Hematopoietic multipotent progenitor cell treated with erythropoietin and hydrocortisone succinate and interleukin-3 and kit ligand, for 6 days (in vitro differentiated cells): ENCODE results near the gene PYGO2.

Experiments used
- DNase-seq: peaks from one replicate; pipeline ENCODE4 v3.0.0-alpha.2; 2015

Gene PYGO2

GRCh38 chr1:154959426-154959780 lies 2.2 kb downstream of the PYGO2 start:
- DNase-seq: no peak

DNA sequence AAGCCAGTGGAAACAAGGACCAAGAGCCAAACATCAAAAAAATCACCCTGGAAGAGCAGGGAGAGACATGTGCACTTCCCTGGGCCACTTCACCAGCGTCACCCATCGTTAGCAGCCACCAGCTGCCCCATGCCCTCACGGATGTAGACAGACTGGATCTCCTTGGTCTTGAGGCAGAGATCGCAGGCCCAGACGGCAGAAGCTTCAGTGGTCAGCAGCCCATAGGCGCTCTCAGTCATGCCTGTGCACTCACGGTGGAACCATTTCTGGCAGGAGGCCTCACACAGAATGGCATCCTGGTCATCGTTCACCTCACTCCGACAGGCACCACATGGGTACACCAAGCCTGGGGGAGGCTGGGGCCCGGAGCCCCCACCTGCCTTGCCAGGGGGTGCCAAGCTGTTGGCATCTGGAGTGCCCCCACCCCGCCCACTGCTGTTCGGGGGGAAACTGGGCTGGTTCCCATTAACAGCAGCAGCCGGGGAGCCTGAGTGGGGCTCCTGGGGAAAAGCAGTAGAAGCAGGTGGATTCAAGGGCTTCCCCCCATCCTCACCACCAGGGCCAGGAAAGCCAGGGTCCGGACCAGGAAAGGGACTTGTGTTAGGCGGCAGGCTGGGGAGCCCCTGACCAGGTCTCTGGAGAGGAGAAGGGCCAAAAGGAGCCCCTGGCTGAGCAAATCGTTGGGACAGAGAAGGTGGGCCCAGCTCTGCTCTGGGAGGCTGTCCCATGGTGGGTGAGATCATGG lies 2.7 kb downstream of the PYGO2 start:
- no peak for DNase-seq

DNA sequence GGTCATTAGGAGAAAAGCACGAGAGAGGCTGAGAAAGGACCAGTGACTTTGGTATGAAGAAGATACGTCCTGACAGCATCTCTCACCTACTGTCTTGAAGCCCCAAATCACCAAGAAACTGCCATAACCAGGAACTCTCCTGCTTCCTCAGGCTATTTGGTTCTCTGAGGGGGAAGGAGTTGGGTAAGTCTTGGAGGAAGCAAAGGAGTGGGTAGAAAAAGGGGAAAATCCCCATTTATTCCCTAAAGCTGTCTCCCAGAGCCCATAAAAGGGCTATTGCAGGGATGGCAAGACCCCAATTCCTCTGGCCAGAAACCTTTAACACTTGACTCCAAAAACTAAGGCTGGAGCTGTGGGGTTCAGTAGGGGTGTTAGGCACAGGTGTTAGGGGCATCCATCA lies 3.5 kb downstream of the PYGO2 start:
- DNase-seq: no peak

DNA sequence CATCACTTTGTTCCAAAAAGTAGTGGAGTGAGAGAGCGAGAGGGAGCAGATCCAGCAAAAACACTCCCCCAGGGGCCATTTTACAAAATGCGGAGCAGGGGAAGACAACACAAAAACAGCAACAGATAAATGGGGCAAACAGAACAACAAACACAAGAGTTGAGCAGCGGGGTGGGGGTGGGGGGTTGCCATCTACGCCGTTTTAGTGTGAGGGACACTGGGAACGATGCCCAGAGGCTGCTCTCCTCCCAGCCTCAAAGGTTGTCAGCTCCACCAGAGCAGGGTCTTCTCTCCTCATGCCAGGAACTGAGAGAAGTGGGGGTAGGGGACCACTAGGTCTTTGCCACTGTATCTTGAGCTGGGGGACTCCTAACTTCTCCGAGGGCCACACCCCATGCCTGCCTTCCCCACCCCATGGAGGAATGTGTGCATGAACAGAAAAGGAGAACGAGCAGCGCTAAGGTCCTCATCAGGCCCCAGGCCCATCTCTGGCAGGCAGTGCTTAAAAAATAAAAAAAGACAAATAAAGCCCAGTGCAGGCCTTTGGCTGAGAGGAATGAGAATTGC lies 4.4 kb downstream of the PYGO2 start:
- DNase-seq: no peak

DNA sequence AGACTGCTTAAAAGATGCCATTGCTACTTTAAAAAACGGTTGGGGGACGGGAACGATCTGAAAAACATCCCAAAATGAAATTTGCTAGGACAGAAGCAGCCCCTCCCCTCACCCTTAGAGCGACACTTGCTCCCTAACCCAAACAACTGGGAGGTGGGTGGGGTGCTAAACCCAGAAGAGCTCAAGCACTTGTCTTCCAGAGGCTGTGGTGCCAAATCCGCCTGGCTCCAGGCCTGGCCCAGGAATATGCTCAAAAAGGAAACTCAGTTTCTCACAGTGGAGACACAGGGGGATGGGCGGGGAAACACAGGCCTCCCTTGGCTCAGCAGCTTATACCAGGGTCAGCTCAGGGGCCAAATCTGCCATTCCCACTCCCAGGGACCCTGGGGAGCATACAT lies 5.0 kb downstream of the PYGO2 start:
- no peak for DNase-seq

DNA sequence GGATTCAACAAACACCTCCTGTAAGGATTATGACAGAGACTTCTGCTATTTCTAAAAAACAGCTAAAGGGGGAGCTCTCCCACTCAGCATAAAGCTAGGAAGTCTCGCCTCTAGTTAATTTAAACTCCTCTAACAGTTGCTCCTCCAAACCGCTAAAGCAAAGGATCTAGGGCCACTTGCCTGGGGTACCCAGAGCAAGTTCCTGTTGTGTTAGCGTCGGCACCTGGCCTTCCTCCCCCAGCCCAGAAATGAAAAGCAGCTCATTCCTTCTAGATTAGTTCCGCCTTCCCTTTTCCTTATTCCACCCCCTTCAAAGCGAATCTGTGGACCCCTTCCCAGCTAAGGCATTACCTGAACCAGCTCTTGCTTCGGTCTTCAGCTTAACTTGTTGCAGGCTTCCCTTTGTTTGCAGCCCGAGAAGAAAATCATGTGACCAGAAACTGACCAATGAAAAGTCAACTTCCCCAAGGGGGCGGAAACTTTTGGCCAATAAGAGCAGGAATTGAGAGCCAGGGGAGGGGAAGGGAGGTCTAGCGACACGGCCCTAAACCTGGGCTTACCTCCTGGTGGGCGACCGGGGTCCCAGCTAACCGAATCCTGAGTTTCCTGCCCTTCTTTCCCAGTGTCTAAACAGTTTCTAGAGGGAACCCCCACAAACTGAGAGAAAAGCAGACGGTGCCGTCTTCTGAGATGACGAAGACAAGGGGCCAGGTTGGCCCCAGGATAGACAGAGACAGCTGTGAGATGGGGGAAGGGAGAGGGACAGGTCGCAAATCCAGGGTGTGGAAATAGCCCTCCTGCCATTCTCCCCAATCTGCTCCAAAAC lies 5.7 kb downstream of the PYGO2 start, which contains the start of gene PBXIP1:
Gene PBXIP1, minus strand, starts transcription at position 382 of the 826 bp plus-strand sequence. CDS start 2,378 bp downstream, outside the sequence.
- peak; percentile 95 for DNase-seq

- DNase-seq: peak; percentile 84
Measured at GRCh38 chr1:154955039-154955717, 6.4 kb downstream of the PYGO2 start.

DNA sequence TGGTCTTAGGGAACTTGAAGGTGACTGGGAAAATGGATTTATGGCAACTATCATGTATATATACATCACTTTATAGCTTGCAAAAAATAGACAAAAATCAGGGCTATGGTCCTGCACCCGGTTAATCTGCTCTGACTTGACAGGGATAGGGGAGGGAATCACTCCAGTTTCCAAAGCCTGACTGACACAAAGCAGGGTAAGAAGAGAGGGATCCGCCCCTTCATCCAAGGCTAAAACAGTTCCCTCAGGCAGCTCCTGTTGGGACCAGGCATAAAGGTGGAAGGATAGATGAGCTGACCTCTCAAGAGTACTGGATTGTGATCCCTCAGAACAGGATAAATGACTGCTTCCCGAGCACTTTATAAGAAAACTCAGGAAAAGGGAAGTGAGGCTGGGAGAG lies 7.0 kb downstream of the PYGO2 start:
- no peak for DNase-seq

- no peak for DNase-seq
Measured at GRCh38 chr1:154953611-154954038, 8.0 kb downstream of the PYGO2 start.

- DNase-seq: no peak
Measured at GRCh38 chr1:154952664-154953063, 8.9 kb downstream of the PYGO2 start.

DNA sequence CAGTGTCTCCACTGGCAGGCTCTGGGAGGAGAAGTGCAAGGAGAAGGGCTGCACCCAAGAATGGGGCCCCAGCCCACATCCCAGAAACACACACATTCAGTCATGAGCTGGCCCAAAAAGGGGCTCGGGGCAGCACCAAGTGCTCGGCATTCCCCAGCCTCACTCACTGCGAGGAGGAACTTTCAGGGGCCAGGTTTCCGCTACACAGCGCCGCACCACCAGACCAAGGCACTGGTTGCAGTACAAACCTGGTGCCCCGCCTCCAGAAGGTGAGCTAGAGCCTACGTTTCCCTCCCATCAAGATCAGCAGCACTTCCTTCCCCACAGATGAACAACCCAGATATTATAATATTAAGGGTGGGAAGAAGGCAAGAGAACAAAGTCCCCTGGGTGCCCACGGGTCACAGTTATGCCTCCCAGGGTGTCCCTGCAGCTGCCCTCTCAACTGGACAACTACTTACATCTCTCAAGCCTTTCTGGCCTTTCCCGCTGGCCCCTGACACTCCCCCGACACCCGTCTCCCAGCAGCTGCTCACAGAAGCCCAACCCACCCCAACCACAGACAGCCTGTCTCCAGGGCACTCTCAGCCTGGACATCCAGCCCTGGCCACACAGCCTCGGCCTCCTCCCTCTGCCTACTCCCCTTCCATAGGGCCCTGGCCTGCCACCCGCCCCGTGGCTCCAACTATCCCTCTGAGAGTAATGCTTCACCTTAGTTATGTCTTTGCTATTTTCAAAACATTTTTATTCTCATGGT lies 9.5 kb downstream of the PYGO2 start:
- no peak for DNase-seq

GRCh38 chr1:154948079-154948478 lies 13.5 kb downstream of the PYGO2 start:
- DNase-seq: no peak

DNA sequence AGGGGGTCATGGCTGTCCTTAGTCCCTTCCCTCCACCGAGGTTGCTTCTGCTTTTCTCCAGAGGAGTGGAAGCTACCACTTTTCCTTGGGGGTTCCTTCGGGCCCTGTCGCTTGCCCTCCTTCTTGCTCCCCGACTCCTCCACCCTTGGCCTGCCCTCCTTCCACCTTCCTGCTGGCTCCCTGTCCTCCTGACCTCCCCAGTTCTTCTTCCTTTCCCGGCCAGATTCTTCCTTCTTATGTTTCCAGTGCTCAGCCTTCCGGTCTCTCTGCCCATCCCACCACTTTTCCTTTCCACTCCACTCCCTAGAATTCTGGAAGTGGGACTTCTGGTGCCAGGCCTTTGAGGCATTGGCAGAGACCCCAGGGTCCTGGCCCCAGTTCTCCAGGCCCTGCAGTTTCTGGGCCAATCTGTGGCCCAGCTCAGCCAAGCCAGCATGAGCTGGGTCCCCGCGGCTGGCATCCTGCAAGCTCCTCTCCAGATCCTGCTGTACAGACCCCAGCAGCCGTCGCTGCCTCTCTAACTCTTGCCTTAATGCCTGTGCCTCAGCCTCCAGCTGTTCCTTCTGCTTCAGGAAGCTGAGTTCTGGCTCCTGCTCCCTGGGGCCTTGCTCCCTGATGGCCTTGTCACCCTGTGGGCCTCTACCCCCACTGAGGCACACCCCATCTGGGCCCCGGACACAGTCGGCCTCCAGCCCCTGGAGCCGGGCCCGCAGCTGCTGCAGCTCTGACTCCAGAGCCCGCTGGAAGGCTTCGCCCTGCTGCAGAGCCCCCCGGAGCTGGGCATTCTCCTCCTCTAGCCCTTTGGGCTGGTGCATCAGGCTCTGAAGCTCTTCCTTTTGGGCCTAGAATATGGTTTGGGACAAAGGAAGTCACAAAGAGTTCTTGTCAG lies 15.4 kb downstream of the PYGO2 start:
- no peak for DNase-seq

DNA sequence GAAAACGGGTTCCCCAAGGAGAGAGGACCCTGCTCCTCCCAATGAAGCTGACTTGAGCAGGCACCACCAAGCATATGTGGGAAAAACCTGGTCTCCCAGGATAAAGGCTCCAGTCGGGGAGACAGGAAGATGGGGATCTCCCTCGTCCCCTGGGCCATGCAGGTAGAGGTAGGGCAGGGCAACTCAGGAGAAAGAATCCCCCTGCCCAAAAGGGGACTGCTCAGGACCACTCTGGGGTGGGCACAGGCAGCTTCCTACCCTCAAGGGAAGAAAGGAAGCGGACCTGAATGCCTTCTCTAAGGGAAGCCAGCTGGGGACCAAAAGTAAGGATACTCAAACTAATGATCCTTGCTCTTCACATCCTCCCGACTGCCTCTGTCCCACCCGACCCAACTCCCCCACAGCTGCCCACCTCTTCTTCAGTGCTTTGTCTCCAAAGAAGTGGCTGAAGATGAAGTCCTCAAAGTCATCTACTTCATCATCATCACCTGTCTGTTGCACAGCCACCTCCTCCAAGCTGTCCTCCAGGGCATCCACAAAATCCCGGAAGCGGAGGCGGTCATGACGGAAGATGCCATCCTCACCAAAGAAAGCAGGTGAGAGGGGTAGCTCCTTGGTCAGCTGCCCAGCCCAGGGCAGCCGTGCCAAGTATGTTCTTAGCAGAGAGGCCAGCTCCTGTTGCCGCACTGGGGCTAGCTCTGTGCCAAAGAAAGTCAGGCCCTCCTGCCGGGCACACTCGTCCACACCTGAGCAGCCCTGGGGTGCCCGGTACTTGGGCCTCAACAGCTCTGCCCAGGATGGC lies 16.2 kb downstream of the PYGO2 start:
- no peak for DNase-seq

DNA sequence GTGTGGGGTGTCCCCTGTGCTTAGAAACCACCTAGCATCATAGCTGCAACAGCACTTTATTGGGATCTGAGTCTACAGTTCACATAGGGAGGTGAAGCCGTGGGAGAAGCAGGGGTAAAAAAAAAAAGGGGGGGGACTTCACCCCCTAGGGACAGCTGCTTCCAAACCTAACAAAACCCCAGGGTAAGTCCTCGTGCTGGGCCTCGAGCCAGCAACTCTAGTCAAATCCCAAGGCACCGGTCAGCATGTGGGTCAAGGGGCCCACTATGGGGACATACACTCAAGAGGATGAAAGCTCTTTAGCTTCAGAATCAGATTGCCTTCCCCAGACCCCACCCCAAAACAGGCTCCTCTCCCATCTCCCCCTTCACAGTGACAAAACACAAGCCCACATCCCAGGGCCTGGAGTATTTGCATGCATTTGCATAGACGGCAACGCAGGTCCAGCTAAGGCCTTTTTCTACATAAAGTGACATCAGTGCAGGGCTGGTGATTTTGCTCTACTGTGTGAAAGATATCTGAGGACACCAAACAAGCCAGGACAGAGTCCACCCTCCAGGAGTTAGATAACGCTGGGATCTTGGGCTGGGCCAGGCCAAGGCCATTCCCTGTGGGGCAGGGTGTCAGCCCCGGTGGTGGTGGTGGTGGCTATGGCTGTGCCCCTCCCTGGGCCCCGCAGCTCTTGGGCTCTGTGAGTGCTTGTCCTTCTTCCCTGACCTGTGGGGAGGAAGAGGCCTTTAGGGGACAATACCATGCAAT lies 17.0 kb downstream of the PYGO2 start:
- no peak for DNase-seq

GRCh38 chr1:154943649-154944400 lies 17.8 kb downstream of the PYGO2 start:
- peak; percentile 70 for DNase-seq

DNA sequence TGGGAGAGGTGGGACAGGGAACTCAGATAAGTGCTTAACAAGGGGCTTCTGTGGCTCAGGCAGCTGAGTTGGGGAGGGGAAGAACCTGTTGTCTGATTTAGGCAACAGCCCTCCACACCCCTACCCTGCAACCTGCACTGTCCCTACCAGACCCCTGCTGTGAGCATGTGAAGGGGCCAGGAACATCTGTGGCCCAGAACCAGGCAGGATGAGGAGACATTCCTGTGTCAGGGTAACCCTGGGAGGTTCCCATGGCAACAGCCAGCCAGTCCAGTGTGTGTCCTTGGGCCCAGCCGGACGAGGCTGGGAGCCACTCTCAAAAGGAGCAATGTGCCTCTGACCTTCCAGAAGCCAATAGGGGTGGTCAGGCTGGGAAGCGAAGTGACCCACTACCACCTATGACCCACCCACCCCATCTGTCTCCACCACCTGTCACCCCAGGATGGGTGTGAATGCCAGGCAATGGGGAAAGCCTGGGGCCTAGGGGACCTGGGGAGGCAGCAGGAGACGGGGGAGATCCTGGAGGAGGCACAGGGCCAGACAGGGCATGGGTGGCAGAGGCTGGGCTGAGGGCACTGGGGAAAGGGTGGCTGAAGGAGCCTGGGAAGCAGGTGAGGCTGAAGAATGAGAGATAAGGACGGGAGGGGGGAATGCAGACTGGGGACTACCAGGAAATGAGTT lies 20.1 kb downstream of the PYGO2 start:
- no peak for DNase-seq

DNA sequence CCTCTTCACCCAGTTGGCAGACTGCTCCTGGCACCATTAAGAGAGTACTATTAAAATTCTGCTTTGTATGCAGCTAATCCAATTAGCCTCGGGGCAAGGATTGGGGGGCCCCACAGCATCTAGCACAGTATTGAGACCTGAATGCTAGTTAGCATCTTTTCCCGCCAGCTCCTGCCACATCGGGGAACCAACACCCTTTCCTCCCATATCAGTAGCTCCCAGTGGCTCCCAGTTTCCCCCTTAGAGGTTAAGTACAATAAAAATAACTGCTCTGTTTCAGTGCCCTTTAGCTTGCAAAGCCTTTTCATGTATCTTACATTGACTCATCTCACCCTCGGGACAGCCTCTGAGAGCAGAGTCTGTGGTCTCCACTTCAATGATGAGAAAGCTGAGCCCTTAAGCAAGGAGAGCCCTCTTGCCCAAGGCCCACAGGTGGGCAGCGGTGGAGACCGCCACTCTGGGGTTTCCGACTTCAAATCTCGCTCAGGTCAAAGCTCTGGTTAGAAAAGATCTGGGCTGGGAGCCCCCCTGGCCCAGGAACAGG lies 20.9 kb downstream of the PYGO2 start:
- DNase-seq: peak; percentile 58
